Fibroblast of skin of back (primary cell): ENCODE data around the gene IAH1.
"Not testable (repeated sequence)": the region's sequence is repeated elsewhere in the genome, so short reads cannot be mapped to it uniquely, and the experiment has no call there.

ENCODE experiments used
- DNase-seq: peaks from one replicate; pipeline ENCODE4 v3.0.0-alpha.2; 2013

The IAH1 gene

DNA sequence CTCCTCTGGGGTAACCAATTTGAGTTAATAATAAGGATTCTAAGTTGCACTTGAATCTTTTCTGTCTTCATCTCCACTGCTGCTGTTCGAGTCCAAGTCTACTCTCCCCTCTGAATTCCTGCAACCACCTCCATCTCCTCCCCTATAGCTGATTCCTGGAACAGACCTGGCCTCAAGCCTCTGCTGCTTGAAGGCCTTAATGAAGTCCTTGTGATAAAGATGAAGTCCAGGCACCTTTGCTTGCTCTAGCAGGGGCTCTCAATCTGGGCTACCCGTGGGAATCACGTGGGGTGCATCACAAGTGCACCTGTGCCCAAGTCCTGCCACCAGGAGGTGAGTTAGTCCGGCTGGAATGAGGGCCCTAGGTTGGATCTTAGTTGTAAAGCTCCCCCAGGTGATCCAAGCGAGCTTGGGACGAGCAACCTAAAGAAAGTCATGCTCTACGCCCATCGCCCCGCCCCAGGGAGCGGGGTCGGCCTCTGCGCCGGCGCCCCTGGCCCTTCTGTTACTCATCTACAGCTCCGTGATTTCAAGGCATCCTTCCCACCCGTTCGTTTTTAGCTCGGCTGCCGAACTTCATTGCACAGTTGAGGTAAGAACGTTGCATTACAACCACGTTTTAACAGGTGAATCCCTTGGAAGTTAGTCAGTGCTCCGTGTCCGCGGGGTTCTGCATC, 905 bp upstream of the IAH1 start:
- no peak for DNase-seq

DNA sequence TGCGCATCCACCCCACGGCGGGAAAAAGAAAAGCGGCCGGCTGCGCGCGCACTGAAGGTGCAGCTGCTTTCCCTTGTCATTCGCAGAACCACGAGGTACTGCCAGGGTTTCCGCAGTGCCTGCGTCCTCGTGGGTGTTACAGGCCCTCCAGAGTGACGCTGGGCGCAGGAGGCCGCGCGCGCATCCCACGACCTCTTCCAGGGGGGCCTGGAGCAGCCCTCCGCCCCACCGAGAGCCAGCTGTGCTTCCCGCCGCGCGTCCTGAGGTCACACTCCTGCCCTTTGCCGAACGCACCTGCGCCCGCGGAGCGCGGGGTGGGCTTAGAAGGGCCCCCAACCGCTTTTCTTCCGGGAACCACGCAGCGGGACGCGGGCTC, 378 bp upstream of the IAH1 start:
- peak; percentile 24 for DNase-seq

DNA sequence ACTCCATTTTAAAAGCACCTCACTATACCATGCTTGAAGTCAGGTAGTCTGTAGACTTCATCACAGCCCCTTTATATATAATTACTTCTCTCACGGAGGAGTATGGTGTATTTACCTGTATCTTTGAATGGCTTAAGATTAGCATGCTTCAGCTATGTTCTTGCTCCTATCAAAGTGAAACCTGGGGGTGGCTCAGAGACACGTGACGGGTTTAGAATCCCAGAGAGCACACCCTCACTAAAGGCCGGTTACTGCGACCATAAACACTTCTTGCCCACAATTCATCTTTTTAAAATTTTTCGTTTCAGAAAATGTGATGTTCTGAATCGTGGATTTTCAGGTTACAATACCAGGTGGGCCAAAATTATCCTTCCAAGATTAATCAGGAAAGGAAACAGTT, 3.6 kb downstream of the IAH1 start:
- DNase-seq: no peak

GRCh38 chr2:9478526-9478925, 4.2 kb downstream of the IAH1 start:
- no peak for DNase-seq

DNA sequence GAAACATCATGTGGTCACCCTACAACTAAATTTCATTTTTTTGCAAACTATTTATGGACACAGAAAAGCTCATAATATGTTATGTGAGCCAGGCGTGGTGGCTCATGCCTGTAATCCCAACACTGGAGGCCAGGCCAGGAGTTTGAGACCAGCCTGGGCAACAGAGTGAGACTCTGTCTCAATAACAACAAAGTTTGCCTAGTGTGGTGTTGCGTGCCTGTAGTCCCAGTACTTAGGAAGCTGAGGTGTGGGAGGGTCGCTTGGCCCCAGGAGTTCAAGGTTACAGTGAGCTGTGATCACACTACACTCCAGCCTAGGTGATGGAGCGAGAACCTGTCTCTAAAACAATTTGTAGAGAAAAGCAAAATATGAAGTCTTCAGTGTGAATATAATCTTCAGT, 5.8 kb downstream of the IAH1 start:
- no peak for DNase-seq

DNA sequence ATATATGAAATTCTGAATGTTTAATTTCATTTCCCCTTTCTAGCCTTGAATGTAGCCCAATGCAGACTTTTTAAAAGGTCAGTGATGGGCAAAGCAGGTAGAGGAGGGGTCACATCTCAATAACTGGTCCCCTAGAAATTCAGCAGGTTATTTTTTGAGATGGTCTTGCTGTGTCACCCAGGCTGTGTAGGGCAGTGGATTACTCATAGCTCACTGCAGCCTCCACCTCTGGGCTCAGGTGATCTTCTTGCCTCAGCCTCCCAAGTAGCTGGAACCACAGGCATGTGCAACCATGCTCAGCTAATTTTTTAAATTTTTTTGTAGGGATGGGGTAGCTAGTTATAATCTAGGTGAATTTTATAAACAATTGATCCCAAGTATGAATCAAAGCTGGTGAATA, 8.8 kb downstream of the IAH1 start:
- no peak for DNase-seq

GRCh38 chr2:9484533-9484932, 10.2 kb downstream of the IAH1 start:
- no peak for DNase-seq

DNA sequence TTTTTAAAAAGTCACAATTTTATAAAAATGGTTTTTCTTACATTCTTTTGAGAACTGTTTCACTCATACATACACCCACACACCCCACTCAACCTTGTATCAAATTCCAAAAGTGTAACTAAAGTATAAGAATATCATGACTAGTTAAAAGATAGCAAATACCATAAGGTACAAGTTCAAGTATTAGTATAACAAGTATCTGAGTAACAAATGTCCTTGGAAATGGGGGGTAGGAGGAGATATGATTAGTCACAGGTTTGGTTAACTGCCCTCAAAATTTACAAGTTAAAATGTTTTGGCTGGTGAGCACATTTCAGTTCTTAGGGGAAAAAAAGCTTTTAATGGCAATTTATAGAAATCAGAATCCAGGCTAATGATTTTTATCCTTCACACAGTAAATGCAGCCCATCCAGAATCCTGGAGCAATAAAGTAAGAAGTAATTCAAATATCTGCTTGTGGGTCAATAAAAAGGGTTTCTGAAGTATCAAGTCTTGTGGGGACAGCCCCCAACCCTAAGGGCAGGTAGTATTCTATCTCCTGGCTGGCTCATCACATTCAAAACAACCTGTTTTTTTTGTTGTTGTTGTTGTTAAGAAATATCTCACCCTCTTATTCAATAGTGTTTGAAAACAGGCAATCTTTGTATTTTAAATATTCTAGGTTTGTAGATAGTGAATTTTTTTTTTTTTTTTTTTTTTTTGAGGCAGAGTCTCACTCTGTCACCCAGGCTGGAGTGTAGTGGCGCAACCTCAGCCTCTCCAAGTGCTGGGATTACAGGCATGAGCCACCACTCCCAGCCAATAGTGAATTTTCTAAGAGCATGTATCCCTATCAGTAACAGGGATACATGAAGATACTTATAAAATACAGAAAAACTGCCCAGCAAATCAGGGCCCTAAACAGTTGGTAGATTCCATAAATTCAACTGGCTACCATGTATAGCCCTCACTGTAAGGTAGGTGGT, 14.5 kb downstream of the IAH1 start:
- DNase-seq: peak; percentile 20

DNA sequence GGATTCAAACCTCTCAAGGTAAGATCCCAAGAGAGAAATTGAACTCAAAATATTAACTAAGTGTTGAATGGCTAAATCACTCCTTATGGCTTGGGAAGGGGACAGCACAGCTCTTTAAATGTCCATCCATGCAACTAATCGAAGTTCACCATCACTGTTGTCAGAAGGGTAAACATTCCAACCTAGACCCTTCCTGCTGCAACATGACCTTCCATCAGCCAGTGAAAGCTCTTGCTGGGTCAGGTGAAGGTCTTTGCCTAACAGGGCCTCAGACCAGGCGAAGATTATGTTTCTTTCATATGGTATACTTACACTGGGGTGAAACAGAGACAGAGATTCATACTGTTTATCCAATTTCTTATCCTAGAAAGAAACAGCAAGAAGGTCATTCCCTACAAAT, 16.4 kb downstream of the IAH1 start:
- DNase-seq: no peak

DNA sequence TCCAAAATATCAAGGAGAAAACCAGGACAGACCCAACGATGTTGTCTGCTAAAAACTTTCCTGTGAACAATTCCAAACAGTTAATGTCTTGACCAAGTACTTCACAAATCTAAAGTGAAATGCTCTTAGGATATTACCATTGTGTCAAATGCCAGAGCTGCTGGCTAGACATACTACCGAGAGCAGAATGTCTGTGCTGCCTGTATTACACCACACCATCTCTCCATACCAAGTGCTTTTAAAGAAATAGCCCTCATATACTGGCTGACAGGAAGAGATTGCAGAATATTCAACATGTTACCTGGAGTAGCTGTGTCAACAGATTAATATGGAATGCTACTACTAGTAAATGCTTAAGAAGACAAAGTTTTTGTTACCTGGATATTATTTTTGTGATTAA, 18.6 kb downstream of the IAH1 start:
- no peak for DNase-seq

DNA sequence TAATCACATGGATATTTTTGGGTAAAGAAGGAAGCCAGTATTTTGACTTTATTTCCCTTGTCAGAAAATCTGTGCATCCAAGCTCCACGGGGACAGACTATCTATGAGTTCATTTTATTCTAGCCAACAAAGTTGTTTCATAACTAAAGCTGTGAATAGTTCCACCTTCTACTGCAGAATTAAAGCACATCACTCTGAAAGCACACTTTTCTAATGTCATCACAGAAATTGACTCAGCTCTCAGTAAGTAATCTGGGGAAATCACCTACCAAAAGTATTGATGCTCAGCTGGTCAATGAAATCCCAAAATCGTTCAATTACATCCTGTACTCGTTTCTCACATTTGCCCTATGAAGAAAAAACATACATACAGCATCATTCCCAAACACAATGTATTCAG, 19.1 kb downstream of the IAH1 start:
- DNase-seq: no peak

GRCh38 chr2:9494081-9494480, 19.7 kb downstream of the IAH1 start:
- no peak for DNase-seq

GRCh38 chr2:9497017-9497416, 22.7 kb downstream of the IAH1 start:
- DNase-seq: no peak

- peak; percentile 81 for DNase-seq
These were observed 23.9 kb downstream of the IAH1 start for GRCh38 chr2:9498210-9498609.

- DNase-seq: no peak
These were observed 34.6 kb downstream of the IAH1 start for GRCh38 chr2:9508931-9509330.

- not testable (repeated sequence) for DNase-seq
These were observed 39.6 kb downstream of the IAH1 start for GRCh38 chr2:9513946-9514345.

- no peak for DNase-seq
These were observed 42.9 kb downstream of the IAH1 start for GRCh38 chr2:9517118-9517782.

GRCh38 chr2:9518163-9518562, 43.8 kb downstream of the IAH1 start:
- DNase-seq: no peak

DNA sequence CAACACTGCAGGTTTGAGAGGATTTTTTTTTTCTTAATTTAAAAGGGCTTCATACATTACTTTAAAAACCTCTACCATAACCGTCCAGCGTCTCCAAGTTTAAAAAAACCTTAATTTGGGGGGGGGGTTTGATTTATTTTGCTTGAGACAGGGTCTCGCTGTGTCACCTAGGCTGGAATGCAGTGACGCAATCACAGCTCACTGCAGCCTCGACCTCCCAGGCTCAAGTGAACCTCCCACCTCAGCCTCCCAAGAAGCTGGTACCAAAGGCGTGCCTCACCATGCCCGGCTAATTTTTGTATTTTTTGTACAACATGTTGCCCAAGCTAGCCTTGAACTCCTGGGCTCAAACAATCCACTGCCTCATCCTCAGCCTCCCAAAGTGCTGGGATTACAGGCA, 44.4 kb downstream of the IAH1 start:
- DNase-seq: no peak

DNA sequence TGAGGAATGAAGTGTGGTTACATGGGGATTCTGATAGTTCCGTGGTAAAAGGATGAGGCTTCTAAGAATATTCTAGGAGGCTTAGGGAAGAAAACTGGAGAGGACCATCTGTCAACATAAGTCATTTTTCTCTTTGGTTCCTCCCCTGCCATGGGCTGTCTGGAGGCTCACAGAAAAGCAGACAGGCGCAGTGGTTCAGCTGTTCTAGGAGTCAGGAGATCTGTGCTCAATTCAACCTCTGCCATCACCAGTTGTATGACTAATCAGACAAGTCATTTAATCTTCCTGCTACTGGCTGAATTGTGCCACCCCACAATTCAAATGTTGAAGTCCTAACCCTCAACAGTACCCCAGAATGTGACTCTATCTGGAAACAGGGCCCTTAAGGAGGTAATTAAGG, 44.9 kb downstream of the IAH1 start:
- no peak for DNase-seq

GRCh38 chr2:9524291-9524690, 49.9 kb downstream of the IAH1 start:
- DNase-seq: no peak

DNA sequence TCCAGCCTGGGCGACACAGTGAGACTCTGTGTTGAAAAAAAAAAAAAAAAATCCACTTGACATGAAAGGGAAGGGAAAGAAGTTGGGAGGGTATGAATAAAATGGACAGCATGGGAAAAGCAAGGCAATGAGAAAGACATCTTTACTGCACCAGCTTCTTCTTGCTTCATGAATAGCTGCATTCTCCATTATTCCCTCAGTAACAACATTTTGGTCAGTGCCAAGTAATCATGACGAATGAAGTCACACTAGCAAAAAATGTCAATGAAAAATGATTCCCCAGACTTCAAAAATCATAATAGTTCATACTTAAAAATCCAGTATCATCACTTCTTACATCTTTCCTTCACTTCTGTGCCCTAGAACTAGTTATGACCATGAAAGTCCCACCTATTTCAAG, 50.9 kb downstream of the IAH1 start:
- DNase-seq: no peak

- DNase-seq: peak; percentile 15
These were observed 53.8 kb downstream of the IAH1 start for GRCh38 chr2:9527995-9528787.
